Sigmoid colon (tissue), 4 donors: ENCODE results near the gene PDE4D.
"Not testable (repeated sequence)": the region's sequence is repeated elsewhere in the genome, so short reads cannot be mapped to it uniquely, and the experiment has no call there.

Source experiments
- EP300 ChIP-seq, 4 donors: sonication (generic); formaldehyde crosslinking; IDR thresholded peaks; one replicate each; pipeline ENCODE4 v1.6.1; 2017; ENCODE audit warnings: antibody characterized with exemption in 4 of 4
- POLR2A ChIP-seq, 2 donors: fragments of 450-650 bp; IDR thresholded peaks; one replicate each; pipeline ENCODE4 v1.6.1; 2016; ENCODE audit warnings: antibody characterized with exemption in 2 of 2, mild to moderate bottlenecking in 2 of 2, moderate library complexity in 2 of 2
- POLR2AphosphoS5 ChIP-seq, 4 donors: sonication (generic); formaldehyde crosslinking; IDR thresholded peaks; one replicate each; pipeline ENCODE4 v1.6.1; 2017; ENCODE audit warnings: antibody characterized with exemption in 4 of 4
- TF ChIP-seq, protein P1 (sequence below), 4 experiments: fragments of 450-650 bp in 3 of 4; fragments of 200-600 bp in 1 of 4; IDR thresholded peaks; one replicate each; pipeline ENCODE4 v1.5.1; 2016 to 2019; ENCODE audit warnings: antibody characterized with exemption in 4 of 4, mild to moderate bottlenecking in 3 of 4, moderate library complexity in 2 of 4

DNA sequence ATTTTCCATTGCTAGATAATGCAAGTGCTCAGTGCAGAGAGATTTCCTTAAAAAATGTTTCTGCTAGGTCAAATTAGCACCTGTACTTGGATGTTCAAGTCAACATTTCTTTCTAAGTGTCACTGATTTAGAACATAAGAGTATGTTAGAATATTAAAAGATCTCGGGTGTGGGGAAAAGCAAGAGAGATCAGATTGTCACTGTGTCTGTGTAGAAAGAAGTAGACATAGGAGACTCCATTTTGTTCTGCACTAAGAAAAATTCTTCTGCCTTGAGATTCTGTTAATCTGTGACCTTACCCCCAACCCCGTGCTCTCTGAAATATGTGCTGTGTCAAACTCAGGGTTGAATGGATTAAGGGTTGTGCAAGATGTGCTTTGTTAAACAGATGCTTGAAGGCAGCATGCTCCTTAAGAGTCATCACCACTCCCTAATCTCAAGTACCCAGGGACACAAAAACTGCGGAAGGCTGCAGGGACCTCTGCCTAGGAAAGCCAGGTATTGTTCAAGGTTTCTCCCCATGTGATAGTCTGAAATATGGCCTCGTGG is 429.8 kb downstream of the PDE4D start:
- not testable (repeated sequence) for TF ChIP-seq POLR2AphosphoS5, POLR2A, EP300 (IDR thresholded peaks at IDR 0.05)
- TF ChIP-seq, protein P1, sequence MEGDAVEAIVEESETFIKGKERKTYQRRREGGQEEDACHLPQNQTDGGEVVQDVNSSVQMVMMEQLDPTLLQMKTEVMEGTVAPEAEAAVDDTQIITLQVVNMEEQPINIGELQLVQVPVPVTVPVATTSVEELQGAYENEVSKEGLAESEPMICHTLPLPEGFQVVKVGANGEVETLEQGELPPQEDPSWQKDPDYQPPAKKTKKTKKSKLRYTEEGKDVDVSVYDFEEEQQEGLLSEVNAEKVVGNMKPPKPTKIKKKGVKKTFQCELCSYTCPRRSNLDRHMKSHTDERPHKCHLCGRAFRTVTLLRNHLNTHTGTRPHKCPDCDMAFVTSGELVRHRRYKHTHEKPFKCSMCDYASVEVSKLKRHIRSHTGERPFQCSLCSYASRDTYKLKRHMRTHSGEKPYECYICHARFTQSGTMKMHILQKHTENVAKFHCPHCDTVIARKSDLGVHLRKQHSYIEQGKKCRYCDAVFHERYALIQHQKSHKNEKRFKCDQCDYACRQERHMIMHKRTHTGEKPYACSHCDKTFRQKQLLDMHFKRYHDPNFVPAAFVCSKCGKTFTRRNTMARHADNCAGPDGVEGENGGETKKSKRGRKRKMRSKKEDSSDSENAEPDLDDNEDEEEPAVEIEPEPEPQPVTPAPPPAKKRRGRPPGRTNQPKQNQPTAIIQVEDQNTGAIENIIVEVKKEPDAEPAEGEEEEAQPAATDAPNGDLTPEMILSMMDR (IDR thresholded peaks at IDR 0.05), result not testable (repeated sequence)
